A549 (cell line): ENCODE measurements around the gene CACNA1E. TPM values are rescaled to one million over a fixed set of nuclear protein-coding genes. Genes with fewer than 3 reads are reported as not detected.

ENCODE experiments used
- ATAC-seq, 2 experiments: fragments of 200-7000 bp in 1 of 2; fragments of >200 bp in 1 of 2; cut with Nextera tagmentation in 1 of 2; cut with Tn5 transposase in 1 of 2; 3 replicates each; pipeline versions ENCODE4 v1.8.0 to v1.9.1; 2018 to 2020; ENCODE audit warnings: mild to moderate bottlenecking in 1 of 2, moderate library complexity in 1 of 2
- CTCF ChIA-PET: fragments of 300-600 bp; sonication (Branson Sonifier 250); formaldehyde crosslinking; extraction: SDS; loops from one replicate; lab custom pipeline; 2021; ENCODE audit warnings: antibody characterized with exemption, inconsistent platforms; lab: Yijun Ruan, JAX
- POLR2A ChIA-PET: fragments of 350-600 bp; formaldehyde crosslinking; extraction: SDS; loops from one replicate; lab custom pipeline; 2021; ENCODE audit warnings: antibody characterized with exemption, inconsistent platforms; lab: Yijun Ruan, JAX
- DNase-seq, 2 experiments: peaks; one replicate each; pipeline versions ENCODE4 v3.0.0 to v3.0.0-alpha.2; 2011 to 2016; ENCODE audit warnings: low read depth in 1 of 2, low spot score in 1 of 2
- FAIRE-seq: peaks from 2 replicates; lab custom pipeline; 2011; peaks lifted over from hg19 to GRCh38; lab: Jason Lieb, UNC
- H3K27ac ChIP-seq, 2 experiments: fragments of >200 bp; sonication (Bioruptor Twin); formaldehyde crosslinking; 3 replicates each; pipeline ENCODE4 v1.5.1; 2016 to 2017
- H3K4me1 ChIP-seq: fragments of >200 bp; sonication (Bioruptor Twin); formaldehyde crosslinking; 3 replicates; pipeline ENCODE4 v1.6.1; 2016
- H3K4me2 ChIP-seq: fragments of >200 bp; sonication (Bioruptor Twin); formaldehyde crosslinking; 3 replicates; pipeline ENCODE4 v1.6.1; 2016
- H3K4me3 ChIP-seq: fragments of >200 bp; sonication (Bioruptor Twin); formaldehyde crosslinking; 3 replicates; pipeline ENCODE4 v1.5.1; 2016
- H3K9me3 ChIP-seq: fragments of >200 bp; sonication (Bioruptor Twin); formaldehyde crosslinking; 3 replicates; pipeline ENCODE4 v1.6.1; 2016
- BHLHE40 ChIP-seq: IDR thresholded peaks from 2 replicates; pipeline ENCODE4 v1.6.1; 2012; ENCODE audit warnings: low read depth, low read length, inconsistent platforms
- CBX2 ChIP-seq: fragments of 200-600 bp; sonication (generic); IDR thresholded peaks from 2 replicates; pipeline ENCODE4 v1.6.1; 2016; ENCODE audit warnings: low read depth, mild to moderate bottlenecking, borderline replicate concordance
- CHD4 ChIP-seq: fragments of 200-600 bp; sonication (generic); IDR thresholded peaks from 2 replicates; pipeline ENCODE4 v1.6.1; 2016; ENCODE audit warnings: antibody characterized with exemption, mild to moderate bottlenecking, borderline replicate concordance
- FOSL2 ChIP-seq, 2 experiments: fragments of 450-650 bp in 1 of 2; fragments of >200 bp in 1 of 2; sonication (Bioruptor Twin) in 1 of 2; formaldehyde crosslinking; IDR thresholded peaks; 2 replicates each; pipeline versions ENCODE4 v1.5.0 to v1.6.1; 2016 to 2020; ENCODE audit warnings: mild to moderate bottlenecking in 1 of 2, moderate library complexity in 1 of 2
- FOXS1 ChIP-seq: fragments of 250-450 bp; sonication (Bioruptor Pico); IDR thresholded peaks from 2 replicates; pipeline ENCODE4 v1.5.0; 2020; ENCODE audit warnings: mild to moderate bottlenecking, moderate library complexity
- HDAC2 ChIP-seq: fragments of 200-600 bp; sonication (generic); IDR thresholded peaks from 2 replicates; pipeline ENCODE4 v1.6.1; 2016
- HOXB5 ChIP-seq: fragments of 250-450 bp; sonication (Bioruptor Pico); IDR thresholded peaks from 2 replicates; pipeline ENCODE4 v1.5.0; 2020; ENCODE audit warnings: mild to moderate bottlenecking, moderate library complexity
- JUN ChIP-seq, 2 experiments: fragments of >200 bp; sonication (Bioruptor Twin); formaldehyde crosslinking; IDR thresholded peaks; 2 replicates in 1 of 2; 3 replicates in 1 of 2; pipeline ENCODE4 v1.6.1; 2016 to 2017
- JUNB ChIP-seq: fragments of >200 bp; sonication (Bioruptor Twin); formaldehyde crosslinking; IDR thresholded peaks from 2 replicates; pipeline ENCODE4 v1.6.1; 2016
- MAFK ChIP-seq: fragments of 450-650 bp; IDR thresholded peaks from 2 replicates; pipeline ENCODE4 v1.6.1; 2014; ENCODE audit not compliant: partially characterized antibody
- NPAS2 ChIP-seq: fragments of 250-450 bp; sonication (Bioruptor Pico); IDR thresholded peaks from 2 replicates; pipeline ENCODE4 v1.8.0; 2022; ENCODE audit warnings: mild to moderate bottlenecking, moderate library complexity, borderline replicate concordance
- NR3C1 ChIP-seq: fragments of >200 bp; sonication (Bioruptor Twin); formaldehyde crosslinking; IDR thresholded peaks from 3 replicates; pipeline ENCODE4 v1.6.1; 2017
- PHF8 ChIP-seq: fragments of 200-600 bp; sonication (generic); IDR thresholded peaks from 2 replicates; pipeline ENCODE4 v1.6.1; 2016; ENCODE audit warnings: low read depth, mild to moderate bottlenecking, antibody characterized with exemption, moderate library complexity, borderline replicate concordance
- RCOR1 ChIP-seq: fragments of 150-350 bp; IDR thresholded peaks from 2 replicates; pipeline ENCODE4 v1.6.1; 2014; ENCODE audit warnings: antibody characterized with exemption, low read length, low read depth
- RFX5 ChIP-seq: fragments of 450-650 bp; IDR thresholded peaks from 2 replicates; pipeline ENCODE4 v1.7.1; 2014; ENCODE audit warnings: antibody characterized with exemption, mild to moderate bottlenecking, moderate library complexity
- TFCP2L1 ChIP-seq: fragments of 250-450 bp; sonication (Bioruptor Pico); IDR thresholded peaks from 2 replicates; pipeline ENCODE4 v1.5.0; 2021; ENCODE audit warnings: mild to moderate bottlenecking
- ZC3H11A ChIP-seq: fragments of 450-650 bp; IDR thresholded peaks from 2 replicates; pipeline ENCODE4 v1.6.1; 2014; ENCODE audit warnings: antibody characterized with exemption, mild to moderate bottlenecking
- ZFP36 ChIP-seq: fragments of 450-650 bp; IDR thresholded peaks from 2 replicates; pipeline ENCODE4 v1.6.1; 2014; ENCODE audit warnings: borderline replicate concordance; ENCODE audit not compliant: partially characterized antibody
- ZSCAN20 ChIP-seq: fragments of 250-450 bp; sonication (Bioruptor Pico); IDR thresholded peaks from 2 replicates; pipeline ENCODE4 v1.8.0; 2022; ENCODE audit warnings: mild to moderate bottlenecking, moderate library complexity
- WGBS: methylation state at CpG from one replicate; pipeline ENCODE4 v1.1.6; 2017; ENCODE audit errors: missing lambda C conversion rate; 5-methylcytosine and 5-hydroxymethylcytosine counted together
- polyA plus RNA-seq, 4 experiments: library from polyadenylated mRNA; depleted of rRNA in 3 of 4; stranded (reverse); fragments of >200 nt; fragmentation: RNase III in 1 of 4; extraction: RNeasy Plus Mini Kit Qiagen cat#74134 plus additional on column Dnase treatment in 1 of 4; gene quantifications; 2 replicates in 3 of 4; 3 replicates in 1 of 4; pipeline ENCODE4 v1.2.3, GENCODE V29; 2011 to 2017
- TF ChIP-seq, protein P1 (sequence below): fragments of >200 bp; sonication (Bioruptor Twin); formaldehyde crosslinking; IDR thresholded peaks from 2 replicates; pipeline ENCODE4 v1.6.1; 2016
- TF ChIP-seq, protein P2 (sequence below): fragments of >200 bp; sonication (Bioruptor Twin); formaldehyde crosslinking; IDR thresholded peaks from 3 replicates; pipeline ENCODE4 v1.5.1; 2016
- TF ChIP-seq, protein P3 (sequence below): fragments of >200 bp; sonication (Bioruptor Twin); formaldehyde crosslinking; IDR thresholded peaks from 3 replicates; pipeline ENCODE4 v1.6.1; 2016
- TF ChIP-seq, protein P4 (sequence below): fragments of 200-600 bp; sonication (generic); IDR thresholded peaks from 2 replicates; pipeline ENCODE4 v1.6.1; 2016; ENCODE audit warnings: antibody characterized with exemption, mild to moderate bottlenecking, moderate library complexity
- TF ChIP-seq, protein P5 (sequence below): fragments of 250-450 bp; sonication (Bioruptor Pico); IDR thresholded peaks from 2 replicates; pipeline ENCODE4 v1.5.0; 2020; ENCODE audit warnings: low read depth, mild to moderate bottlenecking, moderate library complexity
- TF ChIP-seq, protein P6 (sequence below): IDR thresholded peaks from 2 replicates; pipeline ENCODE4 v1.6.1; 2012; ENCODE audit warnings: low read depth, borderline replicate concordance
- TF ChIP-seq, protein P7 (sequence below): fragments of 150-350 bp; IDR thresholded peaks from 2 replicates; pipeline ENCODE4 v1.6.1; 2014; ENCODE audit warnings: low read depth, mild to moderate bottlenecking, low read length

CACNA1E gene
- polyA plus RNA-seq, 2 of the 4 experiments (the other 2 are of a cell fraction), result 0.01 TPM; not detected in 1

DNA sequence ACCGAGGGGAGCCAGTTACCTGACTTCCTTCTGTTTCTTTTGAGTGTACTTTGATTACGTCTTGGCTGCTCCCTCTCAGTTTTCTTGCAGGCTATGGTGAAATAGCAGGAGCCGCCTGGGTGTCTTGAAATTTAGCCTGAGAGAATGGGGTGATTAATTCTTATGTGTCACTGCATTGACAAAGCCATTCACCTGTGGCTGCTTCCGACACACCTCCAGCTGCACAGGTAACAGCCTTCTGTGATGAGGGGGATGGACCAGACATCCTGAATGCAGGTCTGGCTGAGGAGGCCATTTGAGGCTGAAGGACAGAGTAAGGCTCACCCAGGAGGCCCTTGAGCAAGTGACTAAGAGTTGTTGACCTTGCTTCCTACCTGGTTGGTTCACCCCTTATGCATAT lies 16.5 kb downstream of the CACNA1E start:
- FAIRE-seq, result no peak
- POLR2A ChIA-PET, result no interaction called here
- Histone ChIP-seq H3K4me1 (no peaks in the 10 kb centered on the region), H3K27ac (no peak overlapping the region), H3K4me2 (no peak overlapping the region), H3K9me3 (no peaks in the 10 kb centered on the region)
- no peak for DNase-seq
- TF ChIP-seq TFCP2L1 (no peak), ZFP36 (no peak), HDAC2 (no peak), PHF8 (no peak), CBX2 (no peak), NR3C1 (no peak), HOXB5 (no peak), CHD4 (no peak), ZC3H11A (no peak), BHLHE40 (no peak), JUN (IDR thresholded peaks at IDR 0.05) (no peak), JUNB (no peak)
- TF ChIP-seq, protein P1, sequence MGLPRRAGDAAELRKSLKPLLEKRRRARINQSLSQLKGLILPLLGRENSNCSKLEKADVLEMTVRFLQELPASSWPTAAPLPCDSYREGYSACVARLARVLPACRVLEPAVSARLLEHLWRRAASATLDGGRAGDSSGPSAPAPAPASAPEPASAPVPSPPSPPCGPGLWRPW, result no peak
- TF ChIP-seq, protein P2, sequence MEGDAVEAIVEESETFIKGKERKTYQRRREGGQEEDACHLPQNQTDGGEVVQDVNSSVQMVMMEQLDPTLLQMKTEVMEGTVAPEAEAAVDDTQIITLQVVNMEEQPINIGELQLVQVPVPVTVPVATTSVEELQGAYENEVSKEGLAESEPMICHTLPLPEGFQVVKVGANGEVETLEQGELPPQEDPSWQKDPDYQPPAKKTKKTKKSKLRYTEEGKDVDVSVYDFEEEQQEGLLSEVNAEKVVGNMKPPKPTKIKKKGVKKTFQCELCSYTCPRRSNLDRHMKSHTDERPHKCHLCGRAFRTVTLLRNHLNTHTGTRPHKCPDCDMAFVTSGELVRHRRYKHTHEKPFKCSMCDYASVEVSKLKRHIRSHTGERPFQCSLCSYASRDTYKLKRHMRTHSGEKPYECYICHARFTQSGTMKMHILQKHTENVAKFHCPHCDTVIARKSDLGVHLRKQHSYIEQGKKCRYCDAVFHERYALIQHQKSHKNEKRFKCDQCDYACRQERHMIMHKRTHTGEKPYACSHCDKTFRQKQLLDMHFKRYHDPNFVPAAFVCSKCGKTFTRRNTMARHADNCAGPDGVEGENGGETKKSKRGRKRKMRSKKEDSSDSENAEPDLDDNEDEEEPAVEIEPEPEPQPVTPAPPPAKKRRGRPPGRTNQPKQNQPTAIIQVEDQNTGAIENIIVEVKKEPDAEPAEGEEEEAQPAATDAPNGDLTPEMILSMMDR, result no peak
- TF ChIP-seq, all 56 proteins: peak for 0
- ATAC-seq, result no peak
- 2% methylated on average over 4 of the region's 4 CpGs for WGBS
- CTCF ChIA-PET, result interaction anchor here (1.2 kb wide), 1 partner anchor 21 kb away, joined by 4 read pairs; no protein-coding TSS in a partner anchor
- H3K4me3 ChIP-seq, result no peak overlapping the region

DNA sequence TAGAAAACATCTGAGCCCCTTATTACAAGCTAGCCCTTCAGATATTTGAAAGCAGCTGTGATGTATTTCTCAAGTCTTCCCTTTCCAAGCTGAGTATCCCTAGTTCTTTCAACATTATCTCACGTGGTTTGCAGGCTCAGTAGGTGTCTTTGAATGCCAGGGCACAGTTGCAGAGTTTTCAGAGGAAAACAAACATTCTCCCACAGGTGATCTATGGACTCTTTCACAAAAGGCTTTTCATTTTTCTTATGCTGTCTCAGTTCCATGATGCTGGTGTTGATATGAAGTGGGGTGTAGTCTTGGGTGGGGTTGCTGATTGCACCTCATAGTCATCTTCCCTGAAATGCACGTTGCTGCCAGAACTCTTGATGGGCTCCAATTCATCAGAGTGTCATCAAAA lies 17.3 kb downstream of the CACNA1E start:
- CTCF ChIA-PET, result no interaction called here
- TF ChIP-seq, protein P1, result no peak
- TF ChIP-seq, protein P3, sequence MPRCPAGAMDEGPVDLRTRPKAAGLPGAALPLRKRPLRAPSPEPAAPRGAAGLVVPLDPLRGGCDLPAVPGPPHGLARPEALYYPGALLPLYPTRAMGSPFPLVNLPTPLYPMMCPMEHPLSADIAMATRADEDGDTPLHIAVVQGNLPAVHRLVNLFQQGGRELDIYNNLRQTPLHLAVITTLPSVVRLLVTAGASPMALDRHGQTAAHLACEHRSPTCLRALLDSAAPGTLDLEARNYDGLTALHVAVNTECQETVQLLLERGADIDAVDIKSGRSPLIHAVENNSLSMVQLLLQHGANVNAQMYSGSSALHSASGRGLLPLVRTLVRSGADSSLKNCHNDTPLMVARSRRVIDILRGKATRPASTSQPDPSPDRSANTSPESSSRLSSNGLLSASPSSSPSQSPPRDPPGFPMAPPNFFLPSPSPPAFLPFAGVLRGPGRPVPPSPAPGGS, result no peak
- TF ChIP-seq, protein P4, sequence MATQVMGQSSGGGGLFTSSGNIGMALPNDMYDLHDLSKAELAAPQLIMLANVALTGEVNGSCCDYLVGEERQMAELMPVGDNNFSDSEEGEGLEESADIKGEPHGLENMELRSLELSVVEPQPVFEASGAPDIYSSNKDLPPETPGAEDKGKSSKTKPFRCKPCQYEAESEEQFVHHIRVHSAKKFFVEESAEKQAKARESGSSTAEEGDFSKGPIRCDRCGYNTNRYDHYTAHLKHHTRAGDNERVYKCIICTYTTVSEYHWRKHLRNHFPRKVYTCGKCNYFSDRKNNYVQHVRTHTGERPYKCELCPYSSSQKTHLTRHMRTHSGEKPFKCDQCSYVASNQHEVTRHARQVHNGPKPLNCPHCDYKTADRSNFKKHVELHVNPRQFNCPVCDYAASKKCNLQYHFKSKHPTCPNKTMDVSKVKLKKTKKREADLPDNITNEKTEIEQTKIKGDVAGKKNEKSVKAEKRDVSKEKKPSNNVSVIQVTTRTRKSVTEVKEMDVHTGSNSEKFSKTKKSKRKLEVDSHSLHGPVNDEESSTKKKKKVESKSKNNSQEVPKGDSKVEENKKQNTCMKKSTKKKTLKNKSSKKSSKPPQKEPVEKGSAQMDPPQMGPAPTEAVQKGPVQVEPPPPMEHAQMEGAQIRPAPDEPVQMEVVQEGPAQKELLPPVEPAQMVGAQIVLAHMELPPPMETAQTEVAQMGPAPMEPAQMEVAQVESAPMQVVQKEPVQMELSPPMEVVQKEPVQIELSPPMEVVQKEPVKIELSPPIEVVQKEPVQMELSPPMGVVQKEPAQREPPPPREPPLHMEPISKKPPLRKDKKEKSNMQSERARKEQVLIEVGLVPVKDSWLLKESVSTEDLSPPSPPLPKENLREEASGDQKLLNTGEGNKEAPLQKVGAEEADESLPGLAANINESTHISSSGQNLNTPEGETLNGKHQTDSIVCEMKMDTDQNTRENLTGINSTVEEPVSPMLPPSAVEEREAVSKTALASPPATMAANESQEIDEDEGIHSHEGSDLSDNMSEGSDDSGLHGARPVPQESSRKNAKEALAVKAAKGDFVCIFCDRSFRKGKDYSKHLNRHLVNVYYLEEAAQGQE, result no peak
- TF ChIP-seq PHF8, result no peak
- TF ChIP-seq FOSL2 (IDR thresholded peaks at IDR 0.05), result no peak
- TF ChIP-seq FOSL2 (CRISPR knock-in tag; IDR thresholded peaks at IDR 0.05), result no peak
- TF ChIP-seq RCOR1, result no peak
- TF ChIP-seq, protein P5, sequence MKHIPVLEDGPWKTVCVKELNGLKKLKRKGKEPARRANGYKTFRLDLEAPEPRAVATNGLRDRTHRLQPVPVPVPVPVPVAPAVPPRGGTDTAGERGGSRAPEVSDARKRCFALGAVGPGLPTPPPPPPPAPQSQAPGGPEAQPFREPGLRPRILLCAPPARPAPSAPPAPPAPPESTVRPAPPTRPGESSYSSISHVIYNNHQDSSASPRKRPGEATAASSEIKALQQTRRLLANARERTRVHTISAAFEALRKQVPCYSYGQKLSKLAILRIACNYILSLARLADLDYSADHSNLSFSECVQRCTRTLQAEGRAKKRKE, result no peak
- no peak for TF ChIP-seq CBX2
- TF ChIP-seq ZSCAN20 (CRISPR knock-in tag), result no peak
- TF ChIP-seq RFX5, result no peak
- TF ChIP-seq MAFK, result no peak
- TF ChIP-seq, protein P6, sequence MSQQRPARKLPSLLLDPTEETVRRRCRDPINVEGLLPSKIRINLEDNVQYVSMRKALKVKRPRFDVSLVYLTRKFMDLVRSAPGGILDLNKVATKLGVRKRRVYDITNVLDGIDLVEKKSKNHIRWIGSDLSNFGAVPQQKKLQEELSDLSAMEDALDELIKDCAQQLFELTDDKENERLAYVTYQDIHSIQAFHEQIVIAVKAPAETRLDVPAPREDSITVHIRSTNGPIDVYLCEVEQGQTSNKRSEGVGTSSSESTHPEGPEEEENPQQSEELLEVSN, result no peak
- no peak for TF ChIP-seq NPAS2
- TF ChIP-seq FOXS1 (CRISPR knock-in tag), result no peak
- TF ChIP-seq ZFP36, result no peak
- TF ChIP-seq, protein P7, sequence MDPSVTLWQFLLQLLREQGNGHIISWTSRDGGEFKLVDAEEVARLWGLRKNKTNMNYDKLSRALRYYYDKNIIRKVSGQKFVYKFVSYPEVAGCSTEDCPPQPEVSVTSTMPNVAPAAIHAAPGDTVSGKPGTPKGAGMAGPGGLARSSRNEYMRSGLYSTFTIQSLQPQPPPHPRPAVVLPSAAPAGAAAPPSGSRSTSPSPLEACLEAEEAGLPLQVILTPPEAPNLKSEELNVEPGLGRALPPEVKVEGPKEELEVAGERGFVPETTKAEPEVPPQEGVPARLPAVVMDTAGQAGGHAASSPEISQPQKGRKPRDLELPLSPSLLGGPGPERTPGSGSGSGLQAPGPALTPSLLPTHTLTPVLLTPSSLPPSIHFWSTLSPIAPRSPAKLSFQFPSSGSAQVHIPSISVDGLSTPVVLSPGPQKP, result no peak

More for the DNA sequence above, 17.3 kb downstream of the CACNA1E start:
- ATAC-seq, result no peak
- Histone ChIP-seq H3K27ac (no peak overlapping the region), H3K4me2 (no peak overlapping the region), H3K4me3 (no peak overlapping the region), H3K4me1 (no peaks in the 10 kb centered on the region), H3K9me3 (no peaks in the 10 kb centered on the region)
- WGBS, result 0% methylated on average over 2 of the region's 2 CpGs
- POLR2A ChIA-PET, result no interaction called here
- DNase-seq, result no peak
- no peak for FAIRE-seq
